ENCODE measurements around the gene SORBS1. TPM values are rescaled to one million over a fixed set of nuclear protein-coding genes. Genes with fewer than 3 reads are reported as not detected.

SORBS1 gene
- total RNA-seq, result 0.57 and 1.5 TPM in 2 replicates

DNA sequence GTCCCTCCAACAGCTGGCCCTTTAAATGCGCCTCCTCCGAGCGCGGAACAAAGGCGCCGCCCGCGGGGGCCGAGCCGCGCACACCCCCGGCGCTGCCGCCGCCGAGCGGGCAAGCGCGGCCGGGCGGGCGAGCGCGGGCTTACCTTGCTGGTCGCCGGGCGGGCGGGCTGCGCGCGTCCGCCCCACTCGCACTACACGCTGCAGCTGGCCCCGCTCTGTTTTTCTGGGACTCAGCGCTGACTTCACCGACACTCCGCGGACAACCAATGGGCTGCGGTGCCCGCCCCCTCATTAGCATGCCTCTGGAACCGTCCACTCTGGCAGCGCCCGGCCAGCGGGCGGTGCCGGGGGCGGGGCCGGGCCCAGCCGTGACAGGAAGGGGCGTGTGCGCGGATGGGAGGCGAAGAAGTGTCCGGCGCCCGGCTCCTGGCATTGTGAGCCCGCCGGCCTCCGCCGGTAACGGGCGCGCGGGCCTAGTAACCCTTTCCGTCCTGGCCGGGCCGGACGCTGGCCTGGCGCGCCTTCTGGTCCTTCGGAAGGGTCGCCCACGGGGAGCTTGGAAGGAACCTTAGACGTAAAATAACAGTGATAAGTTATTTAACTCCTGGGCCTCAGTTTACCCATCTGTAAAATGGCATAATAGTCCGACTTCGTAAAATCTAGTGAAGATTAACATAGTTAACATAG lies at the start of gene SORBS1:
Gene SORBS1, minus strand, starts transcription at position 195 of the 687 bp plus-strand sequence. CDS start 120,236 bp downstream, outside the sequence.

DNA sequence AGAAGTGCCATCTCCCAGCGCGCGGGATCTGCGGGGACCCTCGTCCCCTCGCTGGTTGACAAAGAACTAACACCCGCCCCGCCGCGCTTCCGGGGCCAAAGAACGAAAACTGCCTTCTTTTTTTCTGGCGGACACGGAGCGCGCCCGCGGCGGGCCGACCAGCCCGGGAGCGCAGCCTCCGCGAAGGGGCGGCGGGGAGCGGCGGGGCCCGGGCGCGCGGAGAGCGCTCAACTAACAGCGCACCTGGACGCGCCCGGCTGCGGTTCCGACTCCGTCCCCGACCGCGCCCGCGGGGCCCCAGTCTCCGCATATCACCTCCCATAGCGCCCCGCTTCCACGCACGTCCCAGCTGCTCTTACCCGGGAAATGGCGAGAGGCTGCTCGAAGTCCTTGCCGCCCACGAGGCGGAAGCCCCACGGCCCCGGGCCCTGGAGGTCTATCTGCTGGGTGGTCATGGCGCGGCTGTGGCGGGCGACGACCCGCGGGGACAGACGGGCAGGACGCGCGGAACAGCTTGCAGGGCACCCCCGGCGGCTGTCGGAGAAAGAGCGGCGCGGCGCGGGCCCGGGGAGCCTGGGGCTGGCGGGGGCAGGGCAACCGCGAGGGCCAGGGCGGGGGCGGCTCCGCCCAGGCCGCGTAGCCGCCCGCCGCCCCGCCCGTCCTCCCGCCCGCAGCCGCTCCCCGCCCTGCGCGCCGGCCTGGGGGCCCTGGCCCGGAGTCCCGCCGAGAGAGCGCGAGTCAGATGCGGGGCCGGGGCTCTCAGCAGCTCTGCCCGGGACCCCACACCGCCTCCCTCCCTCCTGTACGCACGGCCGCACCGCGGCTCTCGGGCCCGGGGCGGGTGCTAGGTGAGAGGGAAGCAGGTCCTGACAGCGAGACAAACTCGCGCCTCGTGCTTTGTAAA lies 270.5 kb downstream of the SORBS1 start, which contains the start of gene PDLIM1:
Gene PDLIM1, minus strand, starts transcription at position 543 of the 904 bp plus-strand sequence. Its CDS starts 88 bp downstream, at position 455.

Other genes with a start within 250 kb of the SORBS1 start
- gene ALDH18A1, start 95.3 kb upstream of the SORBS1 start, total RNA-seq, result 143 and 211 TPM in 2 replicates
- 31.6 and 41.9 TPM in 2 replicates for gene TCTN3, start 132.6 kb upstream of the SORBS1 start, total RNA-seq
- gene ENTPD1, start 194.8 kb upstream of the SORBS1 start, total RNA-seq, result 0.74 and 4.0 TPM in 2 replicates